HG03159 (cell line): ENCODE data around the gene NLRP12.
A peak's percentile ranks its signal among the peaks of the same experiment; 100 is the strongest.
"Not testable (repeated sequence)": the region's sequence is repeated elsewhere in the genome, so short reads cannot be mapped to it uniquely, and the experiment has no call there.

Source experiments
- ATAC-seq: cut with Tn5 transposase; IDR thresholded peaks from one replicate; pipeline ENCODE4 v1.9.1; 2021; ENCODE audit warnings: mild to moderate bottlenecking, moderate library complexity; ENCODE audit not compliant: unreplicated experiment

The NLRP12 gene, protein sequence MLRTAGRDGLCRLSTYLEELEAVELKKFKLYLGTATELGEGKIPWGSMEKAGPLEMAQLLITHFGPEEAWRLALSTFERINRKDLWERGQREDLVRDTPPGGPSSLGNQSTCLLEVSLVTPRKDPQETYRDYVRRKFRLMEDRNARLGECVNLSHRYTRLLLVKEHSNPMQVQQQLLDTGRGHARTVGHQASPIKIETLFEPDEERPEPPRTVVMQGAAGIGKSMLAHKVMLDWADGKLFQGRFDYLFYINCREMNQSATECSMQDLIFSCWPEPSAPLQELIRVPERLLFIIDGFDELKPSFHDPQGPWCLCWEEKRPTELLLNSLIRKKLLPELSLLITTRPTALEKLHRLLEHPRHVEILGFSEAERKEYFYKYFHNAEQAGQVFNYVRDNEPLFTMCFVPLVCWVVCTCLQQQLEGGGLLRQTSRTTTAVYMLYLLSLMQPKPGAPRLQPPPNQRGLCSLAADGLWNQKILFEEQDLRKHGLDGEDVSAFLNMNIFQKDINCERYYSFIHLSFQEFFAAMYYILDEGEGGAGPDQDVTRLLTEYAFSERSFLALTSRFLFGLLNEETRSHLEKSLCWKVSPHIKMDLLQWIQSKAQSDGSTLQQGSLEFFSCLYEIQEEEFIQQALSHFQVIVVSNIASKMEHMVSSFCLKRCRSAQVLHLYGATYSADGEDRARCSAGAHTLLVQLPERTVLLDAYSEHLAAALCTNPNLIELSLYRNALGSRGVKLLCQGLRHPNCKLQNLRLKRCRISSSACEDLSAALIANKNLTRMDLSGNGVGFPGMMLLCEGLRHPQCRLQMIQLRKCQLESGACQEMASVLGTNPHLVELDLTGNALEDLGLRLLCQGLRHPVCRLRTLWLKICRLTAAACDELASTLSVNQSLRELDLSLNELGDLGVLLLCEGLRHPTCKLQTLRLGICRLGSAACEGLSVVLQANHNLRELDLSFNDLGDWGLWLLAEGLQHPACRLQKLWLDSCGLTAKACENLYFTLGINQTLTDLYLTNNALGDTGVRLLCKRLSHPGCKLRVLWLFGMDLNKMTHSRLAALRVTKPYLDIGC

DNA sequence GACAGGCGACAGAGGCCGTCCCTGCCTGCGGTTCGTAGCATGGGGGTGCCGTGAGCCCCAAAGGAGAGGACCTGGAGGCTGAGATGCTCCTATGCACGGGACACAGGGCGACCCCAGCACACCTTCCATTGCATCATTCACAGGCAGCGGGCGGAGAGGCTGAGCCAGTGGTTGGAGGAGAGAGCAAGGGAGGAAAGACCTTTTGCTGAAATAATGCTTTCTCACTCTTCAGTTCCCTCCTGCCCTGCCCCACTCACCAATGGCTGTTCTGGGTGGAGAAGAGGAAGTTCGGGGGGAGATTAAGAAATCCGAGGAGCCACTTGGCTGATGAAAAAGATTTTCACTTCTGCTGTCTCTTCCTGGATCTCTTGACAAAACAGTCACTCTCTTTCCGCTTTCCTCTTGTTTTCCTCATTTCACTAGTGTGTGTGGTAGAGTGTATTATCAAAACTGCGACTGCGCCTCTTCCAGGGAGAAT is at the start of gene NLRP12:
Gene NLRP12 (minus strand): TSS at position 181 of the 478 bp plus-strand sequence. CDS start 140 bp downstream, at position 41.
- no peak for ATAC-seq

GRCh38 chr19:53872762-53873161 is 48.6 kb upstream of the NLRP12 start:
- ATAC-seq: no peak

- ATAC-seq: no peak
Measured at GRCh38 chr19:53871454-53871853, 47.3 kb upstream of the NLRP12 start.

DNA sequence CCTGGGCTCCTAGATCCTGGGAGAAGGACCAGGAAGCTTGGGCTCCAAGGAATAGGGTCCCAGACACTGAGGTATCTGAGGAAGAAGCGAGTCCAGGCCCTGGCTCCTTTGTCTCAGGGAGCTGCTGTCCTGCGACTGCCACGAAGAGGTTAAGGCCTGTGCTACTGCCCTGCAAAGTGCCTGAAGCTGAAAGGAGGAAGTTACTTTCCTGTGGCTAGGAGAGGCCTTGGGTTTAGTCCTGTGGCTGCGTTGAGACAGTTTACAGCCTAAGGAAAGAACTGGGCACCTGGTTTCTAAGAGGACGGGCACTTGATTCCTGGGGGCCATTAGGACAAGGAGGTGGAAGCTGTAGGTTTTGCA is 46.4 kb upstream of the NLRP12 start:
- ATAC-seq: no peak

GRCh38 chr19:53869805-53870484 is 45.8 kb upstream of the NLRP12 start:
- not testable (repeated sequence) for ATAC-seq

DNA sequence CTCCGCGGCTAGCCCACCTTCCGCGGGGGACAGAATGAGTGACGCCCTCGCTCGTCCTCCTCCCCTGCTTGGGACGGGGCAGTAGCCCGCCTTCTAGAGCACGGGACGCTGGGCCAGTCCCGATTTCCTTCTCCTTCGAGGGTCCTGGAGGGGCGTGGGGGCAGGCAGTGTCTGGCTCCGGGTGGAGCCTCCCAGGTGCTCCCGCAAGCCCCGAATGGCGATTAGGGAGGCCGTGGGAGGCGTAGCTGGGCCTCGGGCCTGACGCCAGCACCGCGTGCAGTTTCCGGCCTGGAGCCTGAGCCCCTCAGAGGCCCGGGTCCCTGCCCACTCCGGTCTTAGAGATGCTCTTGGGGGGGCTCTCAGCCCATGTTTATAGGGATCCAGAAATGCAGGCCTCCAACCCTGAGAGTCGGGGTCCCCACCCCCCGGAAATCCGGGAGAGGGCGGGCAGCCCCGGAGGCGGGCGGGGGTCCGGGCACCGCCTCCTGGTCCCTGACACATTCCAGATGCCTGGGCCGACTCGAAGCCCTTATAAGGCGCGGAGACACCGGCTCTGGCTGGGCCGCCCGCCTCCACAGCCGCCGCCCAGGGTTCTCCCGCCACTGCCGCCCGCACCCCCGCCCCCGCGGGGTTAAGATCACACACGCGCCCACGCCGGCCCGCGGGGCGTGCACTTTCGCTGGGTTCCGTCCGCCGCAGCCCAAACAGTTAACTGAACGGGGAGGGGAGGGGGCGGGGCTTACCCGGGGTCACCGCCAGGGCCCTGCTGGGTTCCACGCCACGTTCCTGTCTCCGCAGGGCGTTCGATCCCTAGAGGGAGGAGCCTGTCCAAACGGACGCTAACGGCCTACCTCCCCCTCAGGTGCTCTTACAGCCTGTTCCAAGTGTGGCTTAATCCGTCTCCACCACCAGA is 45.0 kb upstream of the NLRP12 start:
- ATAC-seq: peak; percentile 35

- ATAC-seq: no peak
Measured at GRCh38 chr19:53868091-53868891, 44.2 kb upstream of the NLRP12 start.

DNA sequence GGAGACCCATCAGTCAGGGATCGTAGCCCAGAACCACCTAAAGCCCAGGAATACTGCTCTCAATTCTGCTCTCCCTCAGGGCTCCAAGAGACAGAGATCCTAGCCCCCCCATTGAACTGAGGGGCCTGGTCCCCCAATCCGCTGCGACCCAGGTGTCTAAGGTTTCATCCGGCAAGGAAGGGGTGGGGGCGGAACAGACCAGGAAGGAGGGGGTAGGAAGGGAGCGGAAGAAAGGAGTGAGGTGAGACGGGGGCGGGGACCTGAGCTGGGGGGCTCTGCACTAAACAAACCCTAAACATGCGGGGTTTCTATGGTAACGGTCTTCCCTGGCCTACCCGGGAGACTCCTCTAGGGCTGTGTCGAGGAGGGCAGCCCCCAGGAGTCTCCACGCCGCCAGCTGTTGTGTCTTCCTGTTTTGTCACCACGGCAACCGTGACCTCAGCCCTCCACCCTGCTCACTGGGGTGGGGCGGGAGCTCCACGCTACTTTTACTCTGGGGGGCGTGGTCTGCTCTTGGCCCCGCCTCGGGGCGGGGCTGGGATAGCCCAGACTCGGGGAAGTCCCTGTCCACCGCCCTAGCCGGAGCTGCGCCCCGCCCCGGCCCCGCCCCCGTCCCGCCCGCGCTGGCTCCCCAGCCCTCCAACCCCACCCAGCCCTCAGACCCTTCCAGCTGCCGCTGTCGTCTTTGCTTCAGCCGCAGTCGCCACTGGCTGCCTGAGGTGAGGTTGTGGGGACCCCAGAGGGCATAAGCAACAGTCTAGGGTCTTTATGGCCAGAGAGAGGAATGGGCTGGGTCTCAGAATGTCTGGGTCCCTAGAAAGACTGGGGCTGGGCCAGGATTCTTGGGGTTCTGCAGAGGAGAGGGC is 43.3 kb upstream of the NLRP12 start, which contains the start of gene MYADM:
Gene MYADM (plus strand): TSS at position 659 of the 866 bp plus-strand sequence. CDS start 5,647 bp downstream, outside the sequence.
- ATAC-seq: peak; percentile 74

DNA sequence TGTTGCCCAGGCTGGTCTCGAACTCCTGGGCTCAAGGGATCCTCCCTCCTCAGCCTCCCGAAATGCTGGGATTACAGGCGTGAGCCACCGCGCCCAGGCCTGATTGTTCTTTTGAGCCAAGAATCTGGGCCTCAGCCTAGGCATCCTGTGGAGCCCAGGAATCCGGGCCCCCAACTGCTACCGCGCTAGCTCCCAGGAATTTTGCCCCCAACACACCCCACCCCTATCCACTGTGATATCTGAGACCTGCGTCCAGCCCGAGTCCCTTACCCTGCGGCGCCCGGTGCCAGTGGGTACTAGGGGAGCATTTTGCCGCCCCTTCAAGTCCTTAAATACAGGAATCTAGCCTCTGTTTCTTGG is 42.7 kb upstream of the NLRP12 start:
- no peak for ATAC-seq

DNA sequence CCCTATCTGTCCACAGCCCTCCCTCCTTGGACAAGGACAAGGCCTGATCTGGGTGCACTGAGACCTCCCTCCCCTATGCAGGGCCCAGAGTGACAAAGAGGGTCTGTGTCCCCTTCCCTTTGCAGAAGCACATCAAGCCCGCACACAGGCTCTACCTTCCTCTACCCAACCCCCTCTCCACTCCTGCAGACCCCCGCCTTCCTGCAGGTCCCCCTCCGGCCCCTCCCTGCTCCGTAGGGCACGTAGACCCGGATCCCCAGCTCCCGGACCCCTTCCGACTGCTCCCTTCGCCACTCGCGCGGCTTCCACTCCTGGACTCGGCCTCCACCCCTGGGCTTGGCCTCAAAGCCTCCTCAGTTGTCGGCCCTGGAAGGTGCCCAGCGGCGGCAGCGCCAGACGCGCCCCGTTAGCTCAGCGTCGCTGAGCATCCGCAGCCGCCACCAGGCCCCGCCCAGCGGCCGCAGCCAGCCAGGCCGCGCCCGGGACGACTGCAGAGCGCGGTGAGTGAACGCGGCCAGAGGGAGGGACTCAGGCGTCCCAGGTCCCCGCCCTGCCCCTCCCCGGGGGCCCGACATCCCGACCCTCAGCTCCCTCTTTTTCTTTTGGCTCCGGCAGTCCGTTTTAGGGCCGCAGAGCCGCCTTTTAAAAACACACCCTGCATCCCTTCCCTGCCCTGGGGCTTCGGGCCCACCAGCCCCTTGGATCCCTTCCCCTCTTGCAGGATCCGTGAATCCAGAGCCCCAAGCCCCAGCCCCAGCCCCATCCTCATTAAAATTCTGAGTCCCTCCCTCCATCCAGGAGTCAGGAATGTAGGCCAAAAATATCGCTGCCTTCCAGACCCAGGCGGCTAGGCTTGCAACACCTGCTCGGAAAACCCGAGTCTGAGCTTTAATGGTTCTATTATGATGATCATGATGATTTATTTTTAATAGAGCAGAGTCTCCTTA is 42.1 kb upstream of the NLRP12 start:
- ATAC-seq: no peak

GRCh38 chr19:53865523-53865917 is 41.4 kb upstream of the NLRP12 start:
- no peak for ATAC-seq

- no peak for ATAC-seq
Measured at GRCh38 chr19:53864308-53864836, 40.3 kb upstream of the NLRP12 start.

GRCh38 chr19:53853707-53854106 is 29.6 kb upstream of the NLRP12 start:
- ATAC-seq: peak; percentile 60

DNA sequence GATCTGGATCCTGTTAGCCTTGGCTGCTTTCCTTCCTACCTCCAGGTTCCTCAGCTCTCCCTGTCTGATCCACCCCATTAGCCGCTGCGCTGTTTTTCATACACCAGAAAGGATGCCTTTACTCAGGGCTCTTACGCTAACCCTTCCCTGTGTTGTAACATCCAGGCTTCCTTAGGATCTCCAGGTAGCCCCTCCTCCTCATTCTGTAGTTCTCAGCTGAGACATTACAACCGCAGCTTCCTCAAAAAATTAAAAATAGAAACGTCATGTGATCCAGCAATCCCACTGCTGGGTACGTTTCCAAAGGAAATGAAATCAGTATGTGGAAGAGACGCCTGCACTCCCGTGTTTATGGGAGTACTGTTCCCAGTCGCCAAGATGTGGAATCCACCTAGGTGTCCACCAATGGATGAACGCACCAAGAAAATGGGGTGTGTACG is 25.1 kb upstream of the NLRP12 start:
- ATAC-seq: no peak

GRCh38 chr19:53847555-53847954 is 23.4 kb upstream of the NLRP12 start:
- no peak for ATAC-seq

- ATAC-seq: no peak
Measured at GRCh38 chr19:53844849-53845246, 20.7 kb upstream of the NLRP12 start.

DNA sequence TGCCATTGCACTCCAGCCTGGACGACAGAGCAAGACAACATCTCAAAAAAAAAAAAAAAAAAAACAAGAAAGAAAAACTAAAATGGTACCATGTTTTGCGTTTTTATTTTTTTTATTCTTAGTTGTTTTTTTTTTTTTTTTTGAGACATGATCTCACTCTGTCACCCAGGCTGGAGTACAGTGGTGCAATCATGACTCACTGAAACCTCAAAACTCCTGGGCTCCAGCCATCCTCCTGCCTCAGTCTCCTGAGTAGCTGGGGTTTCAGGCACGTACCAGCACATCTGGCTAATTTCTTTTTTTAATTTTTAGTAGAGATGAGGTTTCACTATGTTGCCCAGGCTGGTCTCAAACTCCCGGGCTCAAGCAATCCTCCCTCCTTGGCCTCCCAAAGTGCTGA is 16.8 kb upstream of the NLRP12 start:
- not testable (repeated sequence) for ATAC-seq
